Measurements from ENCODE around the gene GALNT4.

DNA sequence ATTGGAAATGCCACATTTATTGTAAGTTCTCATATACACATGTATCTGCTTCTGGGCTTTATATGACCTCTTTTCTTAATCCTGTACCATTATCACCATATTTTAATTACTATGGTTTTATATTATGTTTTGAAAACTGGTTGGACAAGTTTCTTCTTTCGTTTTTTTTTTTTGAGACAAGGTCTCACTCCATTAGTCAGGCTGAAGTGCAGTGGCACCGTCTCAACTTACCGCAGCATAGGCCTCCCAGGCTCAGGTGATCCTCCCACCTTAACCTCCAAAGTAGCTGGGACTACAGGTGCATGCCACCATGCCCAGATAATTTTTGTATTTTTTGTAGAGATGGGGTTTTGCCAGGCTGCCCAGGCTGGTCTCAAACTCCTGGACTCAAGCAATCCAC lies 44.6 kb downstream of the GALNT4 start:
- no peak for TF ChIP-seq POLR2A (IDR thresholded peaks at IDR 0.05)
- TF ChIP-seq POLR2AphosphoS5 (IDR thresholded peaks at IDR 0.05), result no peak

Data from spleen (tissue), 3 donors.